Mononuclear cell (primary cell): ENCODE measurements around the gene HOXC10. TPM values are rescaled to one million over a fixed set of nuclear protein-coding genes. Genes with fewer than 3 reads are reported as not detected.

Experiments used
- H3K27me3 ChIP-seq: 2 replicates; pipeline ENCODE4 v1.6.0; 2011; ENCODE audit warnings: low read length, control low read depth; ENCODE audit not compliant: insufficient read depth
- H3K4me1 ChIP-seq: 2 replicates; pipeline ENCODE4 v1.5.1; 2011; ENCODE audit warnings: mild to moderate bottlenecking, low read length, control low read depth; ENCODE audit not compliant: insufficient read depth
- H3K4me3 ChIP-seq: 2 replicates; pipeline ENCODE4 v1.5.1; 2011; ENCODE audit warnings: mild to moderate bottlenecking, low read length, moderate library complexity
- H3K9me3 ChIP-seq: 2 replicates; pipeline ENCODE4 v1.5.1; 2011; ENCODE audit warnings: low read depth, mild to moderate bottlenecking, control low read depth, low read length
- total RNA-seq: library from RNA; depleted of rRNA; stranded (reverse); fragments of >200 nt; gene quantifications from one replicate; pipeline ENCODE4 v1.2.3, GENCODE V29; 2012

Gene HOXC10
- total RNA-seq, 1 donor, result not detected

GRCh38 chr12:53947743-53948142, 37.2 kb upstream of the HOXC10 start:
- Histone ChIP-seq H3K27me3 (peaks cover 100% of the 10 kb centered on the region), H3K4me3 (no peak overlapping the region), H3K4me1 (no peaks in the 10 kb centered on the region), H3K9me3 (no peaks in the 10 kb centered on the region)

DNA sequence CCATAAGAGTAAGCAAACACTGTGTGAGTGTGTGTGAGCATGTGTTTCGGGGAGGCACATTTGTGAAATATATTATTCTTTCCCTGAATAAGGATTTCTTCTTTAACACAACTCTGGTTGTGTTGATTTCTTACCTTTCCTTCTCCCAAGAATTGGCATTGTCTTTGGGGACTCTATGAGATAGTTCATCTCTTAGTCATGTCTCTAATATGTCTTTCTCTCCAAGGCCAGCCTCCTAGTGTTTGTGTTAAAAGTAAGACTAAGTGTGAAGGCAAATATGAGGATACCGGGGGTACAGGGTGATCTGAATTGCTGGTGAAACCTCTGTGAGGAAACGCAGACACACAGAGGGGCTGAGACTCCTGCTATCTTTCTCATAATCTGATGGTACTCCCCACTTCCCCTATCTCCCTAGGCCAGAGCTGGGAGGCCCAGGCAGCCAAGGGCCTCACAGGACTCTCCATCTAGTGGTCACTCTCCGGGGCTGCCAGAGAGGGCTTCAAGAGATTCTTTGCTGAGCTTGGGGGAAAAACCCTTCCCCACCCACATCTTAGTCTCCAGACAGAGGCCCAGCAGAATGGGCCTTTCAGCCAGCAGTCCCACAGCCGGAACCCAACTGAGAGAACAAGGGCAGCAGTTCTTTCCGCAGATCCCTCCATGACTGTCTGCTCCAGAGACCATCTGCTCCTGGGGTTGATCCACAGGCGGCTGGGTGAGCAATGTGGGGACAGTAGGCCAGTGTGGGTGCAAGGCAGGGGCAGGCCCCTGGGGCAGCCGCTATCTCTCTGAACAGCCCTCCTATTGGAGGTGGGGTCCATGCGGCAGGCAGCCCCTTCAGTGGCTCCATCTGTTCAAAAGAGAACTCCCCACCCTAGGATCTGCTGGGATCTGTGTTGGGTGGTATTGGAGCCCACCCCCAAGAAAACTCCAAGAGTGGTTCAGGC, 36.0 kb upstream of the HOXC10 start:
- Histone ChIP-seq H3K4me1 (no peaks in the 10 kb centered on the region), H3K9me3 (no peaks in the 10 kb centered on the region), H3K4me3 (no peak overlapping the region), H3K27me3 (peaks cover 100% of the 10 kb centered on the region)

GRCh38 chr12:53949631-53950436, 35.1 kb upstream of the HOXC10 start:
- no peaks in the 10 kb centered on the region for H3K9me3 ChIP-seq

GRCh38 chr12:53950437-53950773, 34.5 kb upstream of the HOXC10 start:
- Histone ChIP-seq H3K4me3 (no peak overlapping the region), H3K4me1 (no peaks in the 10 kb centered on the region), H3K9me3 (no peaks in the 10 kb centered on the region), H3K27me3 (peaks cover 98% of the 10 kb centered on the region)

More at GRCh38 chr12:53949631-53950436, 35.1 kb upstream of the HOXC10 start:
- Histone ChIP-seq H3K27me3 (peaks cover 100% of the 10 kb centered on the region), H3K4me1 (no peaks in the 10 kb centered on the region), H3K4me3 (no peak overlapping the region)

GRCh38 chr12:53950789-53951576, 34.0 kb upstream of the HOXC10 start:
- Histone ChIP-seq H3K4me1 (no peaks in the 10 kb centered on the region), H3K4me3 (no peak overlapping the region), H3K9me3 (no peaks in the 10 kb centered on the region), H3K27me3 (peaks cover 98% of the 10 kb centered on the region)

- H3K9me3 ChIP-seq, result no peaks in the 10 kb centered on the region
These were observed 33.2 kb upstream of the HOXC10 start for GRCh38 chr12:53951577-53952334.

GRCh38 chr12:53952335-53952694, 32.6 kb upstream of the HOXC10 start:
- peaks cover 98% of the 10 kb centered on the region for H3K27me3 ChIP-seq
- H3K4me3 ChIP-seq, result no peak overlapping the region
- H3K4me1 ChIP-seq, result peaks cover 3% of the 10 kb centered on the region
- no peaks in the 10 kb centered on the region for H3K9me3 ChIP-seq

More at GRCh38 chr12:53951577-53952334, 33.2 kb upstream of the HOXC10 start:
- H3K4me1 ChIP-seq, result peaks cover 3% of the 10 kb centered on the region
- H3K4me3 ChIP-seq, result no peak overlapping the region
- H3K27me3 ChIP-seq, result peaks cover 98% of the 10 kb centered on the region

DNA sequence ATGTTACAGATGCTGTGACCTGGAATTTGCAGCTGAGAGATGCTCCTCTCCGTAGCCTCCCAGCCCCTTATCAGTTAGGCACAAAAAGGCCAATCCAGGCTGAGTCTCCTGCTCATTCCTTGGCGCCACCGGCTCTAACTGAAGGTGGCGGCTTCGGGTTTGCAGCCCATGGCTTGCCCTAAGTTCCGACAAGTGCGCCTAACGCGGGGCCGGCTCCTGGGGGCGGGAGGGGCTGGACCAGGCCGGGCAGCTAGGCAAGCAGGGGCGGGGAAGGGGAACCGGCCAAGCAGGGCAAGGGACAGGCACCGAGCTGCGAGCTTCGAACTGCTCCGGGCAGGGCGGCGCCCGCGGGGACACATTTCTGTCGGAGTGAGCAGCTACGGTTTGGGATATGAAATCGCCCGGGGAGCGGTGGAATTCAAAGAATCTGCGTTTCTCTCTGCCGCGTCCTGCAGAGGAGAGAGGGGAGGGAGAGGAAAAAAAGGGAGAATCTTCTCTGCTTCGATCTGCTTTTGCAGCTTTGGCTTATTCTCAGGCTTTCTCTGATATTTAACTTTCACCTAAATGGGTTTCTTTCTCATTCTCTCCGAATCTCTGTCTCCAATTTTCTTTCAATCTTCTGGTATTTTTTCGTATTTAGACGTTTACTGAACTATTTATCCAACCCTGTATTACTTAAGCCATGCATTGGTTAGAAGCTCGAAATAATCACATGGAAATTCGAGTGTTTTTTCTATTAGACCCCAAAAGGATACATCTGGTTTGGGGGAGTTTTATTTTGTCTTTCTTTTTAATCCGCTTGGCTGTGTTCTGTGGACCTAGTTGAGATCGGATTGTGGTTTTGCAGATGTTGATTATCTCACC, 31.8 kb upstream of the HOXC10 start:
- Histone ChIP-seq H3K4me1 (peaks cover 3% of the 10 kb centered on the region), H3K9me3 (no peaks in the 10 kb centered on the region), H3K27me3 (peaks cover 98% of the 10 kb centered on the region)

GRCh38 chr12:53953831-53954693, 30.9 kb upstream of the HOXC10 start:
- peaks cover 3% of the 10 kb centered on the region for H3K4me1 ChIP-seq
- H3K4me3 ChIP-seq, result no peak overlapping the region
- H3K27me3 ChIP-seq, result peaks cover 98% of the 10 kb centered on the region
- no peaks in the 10 kb centered on the region for H3K9me3 ChIP-seq

More for the DNA sequence above, 31.8 kb upstream of the HOXC10 start:
- H3K4me3 ChIP-seq, result no peak overlapping the region

DNA sequence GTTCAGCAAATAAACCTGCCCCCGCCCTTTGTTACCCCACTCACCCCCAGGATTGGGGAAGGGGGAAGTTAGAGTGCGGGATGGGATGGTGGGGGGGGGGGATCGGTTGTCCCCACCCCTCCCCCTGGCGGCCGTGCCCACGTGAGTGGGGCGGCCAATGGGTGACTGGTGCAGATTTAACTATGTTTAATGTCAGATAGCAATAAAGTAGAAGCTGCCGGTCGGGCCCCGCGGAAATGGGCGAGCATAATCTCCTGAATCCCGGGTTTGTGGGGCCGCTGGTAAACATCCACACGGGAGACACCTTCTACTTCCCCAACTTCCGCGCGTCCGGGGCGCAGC, 30.3 kb upstream of the HOXC10 start, which contains the start of gene HOXC12:
Gene HOXC12 (plus strand): TSS at position 210 of the 342 bp plus-strand sequence. CDS start 27 bp downstream, at position 237.
- Histone ChIP-seq H3K4me3 (no peak within 1 kb of the TSS), H3K4me1 (peaks cover 3% of the 10 kb centered on the region), H3K9me3 (no peaks in the 10 kb centered on the region), H3K27me3 (peaks cover 98% of the 10 kb centered on the region)

DNA sequence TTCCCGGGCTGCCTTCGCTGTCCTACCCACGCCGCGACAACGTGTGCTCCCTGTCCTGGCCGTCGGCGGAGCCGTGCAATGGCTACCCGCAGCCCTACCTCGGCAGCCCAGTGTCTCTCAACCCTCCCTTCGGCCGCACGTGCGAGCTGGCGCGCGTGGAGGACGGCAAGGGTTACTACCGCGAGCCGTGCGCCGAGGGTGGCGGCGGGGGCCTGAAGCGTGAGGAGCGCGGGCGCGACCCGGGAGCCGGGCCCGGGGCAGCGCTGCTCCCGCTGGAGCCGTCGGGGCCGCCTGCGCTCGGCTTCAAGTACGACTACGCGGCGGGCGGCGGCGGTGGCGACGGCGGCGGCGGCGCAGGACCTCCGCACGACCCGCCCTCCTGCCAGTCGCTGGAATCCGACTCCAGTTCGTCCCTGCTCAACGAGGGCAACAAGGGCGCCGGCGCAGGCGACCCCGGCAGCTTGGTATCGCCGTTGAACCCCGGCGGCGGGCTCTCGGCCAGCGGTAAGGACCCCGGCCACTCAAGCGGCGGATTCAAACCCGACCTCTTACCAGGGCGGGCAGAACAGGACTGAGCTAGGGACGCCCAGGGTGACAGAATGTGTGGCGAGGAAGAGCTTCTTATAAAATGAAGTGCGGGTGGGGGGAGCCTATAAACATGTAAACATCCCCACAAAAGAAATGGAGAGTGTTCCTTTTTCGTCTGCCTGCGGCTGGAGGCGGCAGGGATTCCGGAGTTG, 29.7 kb upstream of the HOXC10 start:
- Histone ChIP-seq H3K4me3 (no peak overlapping the region), H3K27me3 (peaks cover 98% of the 10 kb centered on the region), H3K4me1 (peaks cover 3% of the 10 kb centered on the region), H3K9me3 (no peaks in the 10 kb centered on the region)

DNA sequence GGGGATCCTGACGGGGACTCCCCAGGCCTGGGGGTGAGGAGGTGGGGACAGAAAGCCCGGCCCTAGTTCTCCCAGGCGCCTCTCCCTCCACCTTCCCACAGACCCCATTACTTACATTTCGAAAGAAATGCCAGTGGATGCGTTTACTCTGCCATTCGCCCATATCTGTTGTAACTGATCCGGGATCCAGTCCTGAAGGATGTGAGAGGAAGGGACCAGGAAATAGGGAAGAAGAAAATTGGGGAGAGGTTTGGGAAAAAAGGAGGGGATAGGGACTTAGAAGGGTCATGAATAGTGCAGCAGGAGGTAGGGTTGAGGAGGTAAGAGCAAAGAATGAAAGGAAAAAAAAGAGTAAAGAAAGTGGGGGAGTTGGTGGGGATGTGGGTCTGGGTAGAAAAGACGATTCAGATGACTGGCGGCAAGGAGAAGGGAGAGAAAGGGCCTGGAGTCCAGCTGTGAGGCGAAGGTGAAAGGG, 29.1 kb upstream of the HOXC10 start:
- H3K4me1 ChIP-seq, result peaks cover 3% of the 10 kb centered on the region
- no peak overlapping the region for H3K4me3 ChIP-seq
- H3K9me3 ChIP-seq, result no peaks in the 10 kb centered on the region
- peaks cover 98% of the 10 kb centered on the region for H3K27me3 ChIP-seq
